HG03025 (cell line): ENCODE measurements around the gene HGFAC.
"Not testable (repeated sequence)": the region's sequence is repeated elsewhere in the genome, so short reads cannot be mapped to it uniquely, and the experiment has no call there.

Source experiments
- ATAC-seq: cut with Tn5 transposase; IDR thresholded peaks from one replicate; pipeline ENCODE4 v1.9.1; 2021; ENCODE audit warnings: mild to moderate bottlenecking, moderate library complexity; ENCODE audit not compliant: unreplicated experiment, low FRiP score

HGFAC gene

DNA sequence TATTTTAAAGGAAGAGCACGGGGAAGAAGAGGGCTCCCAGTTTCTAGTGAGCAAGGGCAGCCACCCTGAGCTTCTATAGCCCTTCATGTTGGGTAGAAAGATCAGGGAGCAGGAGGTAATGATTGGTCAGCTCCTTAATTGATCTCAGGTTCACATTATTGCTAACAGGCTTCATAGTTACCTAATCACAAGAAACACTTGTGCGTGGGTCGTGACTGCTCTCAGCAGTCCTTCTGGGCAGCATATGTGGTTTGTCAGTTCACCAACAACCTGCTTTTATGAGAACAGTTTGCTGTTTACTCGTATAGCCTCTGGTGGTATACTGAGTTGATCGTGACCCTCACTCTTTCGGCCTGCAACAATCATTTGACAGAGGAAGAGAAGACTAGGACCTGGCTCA is 16.6 kb downstream of the HGFAC start:
- ATAC-seq, result no peak

DNA sequence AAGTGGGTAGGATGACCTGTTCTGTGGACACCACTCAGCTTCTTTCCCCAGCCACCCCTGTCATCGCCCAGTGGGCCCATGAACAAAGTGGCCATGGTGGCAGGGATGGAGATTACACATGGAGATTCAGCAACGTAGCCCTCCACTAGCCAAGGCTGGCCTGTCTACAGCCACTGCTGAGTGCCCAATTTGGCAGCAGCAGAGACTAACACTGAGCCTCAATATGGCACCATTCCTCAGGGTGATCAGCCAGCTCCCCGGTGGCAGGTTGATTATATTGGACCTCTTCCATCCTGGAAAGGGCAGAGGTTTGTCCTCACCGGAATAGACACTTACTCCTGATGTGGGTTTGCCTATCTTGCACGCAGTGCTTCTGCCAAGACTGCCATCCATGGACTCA is 17.4 kb downstream of the HGFAC start:
- ATAC-seq, result not testable (repeated sequence)

DNA sequence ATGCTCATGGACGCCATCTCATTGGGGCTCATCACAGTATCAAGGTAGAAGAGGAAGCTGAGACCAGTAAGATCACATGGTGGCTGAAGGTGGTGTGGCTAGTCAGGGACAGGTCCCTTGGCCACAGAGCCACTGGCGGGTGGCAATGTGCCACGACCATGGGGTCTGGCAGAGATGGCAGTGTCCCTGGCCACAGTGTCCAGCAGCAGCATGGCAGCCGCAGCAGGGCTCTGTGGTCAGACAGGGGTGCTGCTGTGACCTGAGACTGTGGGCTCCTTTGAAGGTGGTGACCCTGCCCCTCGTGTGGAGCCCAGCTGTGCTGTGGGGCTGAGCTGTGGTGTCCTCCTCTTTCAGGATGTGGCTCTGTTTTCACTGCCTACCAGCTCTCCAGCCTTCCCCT is 19.2 kb downstream of the HGFAC start:
- no peak for ATAC-seq

DNA sequence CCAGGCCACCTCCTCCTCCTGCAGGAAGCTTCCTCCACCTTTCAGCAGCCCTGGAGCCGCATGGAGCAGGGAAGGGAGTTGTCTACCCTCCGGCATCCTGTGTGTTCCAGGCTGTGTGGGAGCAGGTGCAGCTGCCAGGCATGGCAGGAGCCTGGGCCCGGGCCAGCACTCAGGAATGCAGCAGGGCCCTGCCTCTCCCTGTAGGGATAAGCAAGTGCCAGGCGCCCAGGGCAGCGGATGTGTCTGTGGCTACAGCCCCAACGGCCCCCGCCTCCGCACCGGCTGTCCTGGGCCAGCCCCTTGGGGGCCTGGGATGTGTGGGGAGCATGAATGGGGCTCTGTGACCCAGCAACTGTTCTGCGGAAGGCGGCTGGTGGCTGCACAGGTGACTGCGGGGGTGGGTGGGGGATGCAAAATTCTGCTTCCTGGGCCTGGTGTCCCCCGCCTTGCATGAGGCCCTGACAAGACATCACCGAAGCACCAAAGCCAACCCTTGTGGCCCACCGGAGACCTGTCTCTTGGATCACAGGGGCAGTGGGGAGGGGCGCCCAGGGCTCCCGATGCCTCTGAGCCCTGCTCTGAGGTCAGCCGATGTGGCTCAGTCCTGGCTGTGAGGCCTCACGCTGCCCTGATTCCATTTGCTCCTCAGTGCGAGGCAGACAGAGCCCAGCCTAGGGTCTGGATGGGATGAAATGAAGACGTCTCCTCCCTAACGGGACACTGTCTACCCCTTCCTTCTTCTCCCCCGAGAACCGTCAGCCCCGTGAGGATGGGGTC is 19.9 kb downstream of the HGFAC start:
- ATAC-seq, result no peak

DNA sequence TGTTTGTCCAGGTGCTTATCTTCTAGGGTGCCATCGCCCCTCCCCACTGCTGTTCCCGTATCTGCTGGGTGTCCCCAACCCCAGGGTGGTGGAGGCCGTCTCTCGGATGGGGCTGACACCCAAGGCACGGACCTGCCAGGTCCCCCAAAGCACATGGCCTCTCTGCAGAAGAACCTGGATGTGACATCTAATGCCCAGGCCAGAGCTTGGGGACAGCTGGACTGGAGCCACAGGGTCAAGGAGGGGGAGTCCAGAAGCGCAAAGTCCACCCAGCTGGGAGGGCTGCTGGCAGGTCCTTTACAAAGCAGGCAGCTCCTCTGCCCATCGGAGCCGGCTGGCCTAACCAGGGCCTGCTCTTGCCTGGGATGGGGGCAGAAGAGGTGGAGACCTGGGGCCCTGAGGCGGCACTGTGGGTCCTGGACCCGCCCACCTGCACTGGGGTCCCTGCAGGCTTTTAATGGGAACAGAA is 20.6 kb downstream of the HGFAC start:
- no peak for ATAC-seq

DNA sequence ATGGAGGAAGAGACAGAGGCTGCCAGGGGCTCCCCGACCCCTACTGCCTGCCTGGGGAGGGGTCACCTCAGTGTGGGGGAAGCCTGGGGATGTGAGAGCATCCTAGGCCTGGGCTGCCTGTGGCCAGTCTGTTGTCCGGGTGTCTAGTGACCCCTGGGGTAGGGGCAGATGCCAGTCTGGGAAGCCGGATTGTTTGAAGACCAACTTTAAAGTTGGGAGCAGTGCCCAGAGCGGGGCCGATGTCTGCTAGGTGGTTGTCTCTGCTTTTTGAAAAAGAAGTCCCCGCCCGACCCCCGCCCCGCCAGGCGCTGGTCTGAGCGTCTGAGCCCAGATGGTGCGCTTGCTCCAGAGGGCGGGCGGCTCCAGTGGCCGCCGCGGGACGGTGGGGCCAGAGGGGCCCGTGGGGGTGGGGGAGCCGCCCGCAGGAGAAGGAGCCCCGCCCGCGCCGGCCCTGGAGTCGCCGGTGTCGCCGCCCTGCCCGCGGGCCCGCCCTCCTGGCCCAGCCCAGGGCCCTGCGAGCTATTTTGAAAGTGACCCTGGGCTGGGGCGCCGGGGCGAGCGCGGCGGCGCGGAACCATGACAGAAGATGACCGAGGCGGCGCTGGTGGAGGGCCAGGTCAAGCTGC is 21.1 kb downstream of the HGFAC start, which contains the start of gene DOK7:
TSS of gene DOK7 (plus strand) at position 517 of the 626 bp plus-strand sequence. CDS start at position 587, 70 bp downstream.
- ATAC-seq, result no peak

DNA sequence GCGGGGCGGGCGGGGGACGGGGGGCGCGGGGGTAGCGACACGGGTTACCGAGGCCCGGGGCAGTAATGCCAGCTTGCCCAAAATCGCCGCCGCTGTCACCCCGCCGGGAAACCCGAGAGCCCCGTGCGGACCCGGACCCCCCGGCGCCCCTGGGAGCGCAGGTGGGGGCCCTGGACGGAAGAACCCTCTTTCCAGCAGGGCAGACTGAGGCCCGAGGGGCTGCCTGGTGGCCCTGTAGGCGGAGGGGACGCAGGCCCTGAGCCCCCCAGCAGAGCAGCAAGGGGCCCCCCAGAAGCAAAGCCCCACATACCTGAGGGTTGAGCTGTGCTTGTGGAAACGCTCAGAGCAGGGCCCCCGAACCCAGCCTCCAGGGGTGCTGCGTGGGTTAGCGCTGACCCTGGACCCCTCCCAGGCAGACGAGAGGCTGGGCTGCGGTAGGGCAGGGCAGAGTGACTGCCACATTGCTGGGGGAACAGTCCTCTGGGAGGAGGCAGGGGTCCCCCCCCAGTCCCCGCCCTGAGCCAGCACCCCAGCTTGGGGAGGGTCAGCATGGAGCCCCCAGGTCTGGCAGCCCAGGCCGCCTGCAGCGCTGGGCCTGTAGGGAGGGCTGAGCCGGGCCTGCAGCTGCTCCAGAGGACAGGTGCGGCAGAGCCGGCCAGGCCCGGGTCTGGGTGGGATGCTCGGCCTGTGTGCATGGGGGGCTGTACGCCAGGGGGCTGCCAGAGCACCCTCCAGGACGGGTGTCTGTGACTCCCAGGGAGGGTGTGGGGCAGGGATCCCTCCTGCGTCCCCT is 22.0 kb downstream of the HGFAC start:
- ATAC-seq, result no peak

DNA sequence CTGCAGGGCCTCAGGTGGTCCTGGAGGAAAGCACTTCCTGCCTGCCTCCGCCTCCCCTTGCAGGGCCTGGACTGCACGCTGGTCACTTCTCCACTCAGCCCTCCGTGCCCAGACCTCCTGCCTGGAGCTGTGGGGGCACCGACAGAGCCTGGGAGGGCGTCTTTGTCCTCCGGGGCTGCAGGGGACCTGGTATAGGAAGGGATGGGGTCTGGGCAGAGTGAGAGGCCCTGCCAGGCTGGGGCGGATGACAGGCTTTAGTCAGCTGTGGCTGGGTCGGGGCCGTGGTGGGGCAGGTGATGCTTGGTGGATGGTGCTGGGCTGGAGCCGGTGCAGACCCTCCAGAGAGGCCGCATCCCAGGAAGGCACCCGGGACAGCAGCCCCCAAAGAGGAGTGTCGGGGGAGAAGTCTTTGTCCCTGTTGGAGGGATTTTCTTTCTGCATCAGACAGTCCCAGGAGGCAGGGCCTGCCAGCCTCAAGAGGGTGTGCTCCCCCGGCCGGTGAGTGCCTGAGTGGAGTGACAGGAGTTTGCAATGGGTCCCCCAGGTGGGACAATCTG is 22.7 kb downstream of the HGFAC start:
- no peak for ATAC-seq

DNA sequence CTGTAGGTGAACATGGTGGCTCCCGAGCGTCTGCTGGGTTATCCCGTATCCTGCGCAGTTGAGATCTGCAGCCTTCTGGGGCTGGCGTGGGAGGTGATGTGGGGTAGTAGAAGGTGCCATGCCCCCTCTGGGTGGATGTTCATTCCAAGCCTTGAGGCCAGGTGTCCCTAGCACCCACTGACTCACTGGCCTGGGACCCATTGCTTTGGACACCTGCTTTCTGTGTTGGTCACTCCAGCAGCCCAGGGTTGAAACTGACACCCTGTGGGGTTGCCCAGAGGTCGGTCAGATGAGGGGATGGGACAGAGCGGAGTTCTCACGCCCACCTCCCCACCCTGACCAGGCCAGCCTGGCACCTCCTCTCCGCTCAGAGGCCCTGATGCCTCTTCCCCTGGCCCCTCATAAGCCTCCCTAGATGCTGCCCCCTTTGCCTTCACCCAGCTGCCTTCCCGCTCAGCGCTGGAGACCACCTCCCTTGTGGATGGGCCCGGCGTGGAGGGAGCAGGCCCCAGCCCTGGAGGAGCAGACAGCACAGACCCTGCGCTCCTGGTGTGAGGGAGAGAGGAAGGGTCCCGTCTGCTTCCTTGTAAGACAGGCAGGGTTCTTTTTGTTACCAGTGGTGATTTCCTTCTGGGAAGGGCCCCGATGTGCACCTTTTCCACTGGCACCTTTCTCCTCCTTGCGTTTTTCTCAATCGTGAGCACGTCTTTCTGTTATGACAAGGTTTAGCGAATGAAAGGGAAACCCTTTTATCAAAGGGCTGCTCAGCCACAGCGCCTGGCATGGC is 23.3 kb downstream of the HGFAC start:
- no peak for ATAC-seq

DNA sequence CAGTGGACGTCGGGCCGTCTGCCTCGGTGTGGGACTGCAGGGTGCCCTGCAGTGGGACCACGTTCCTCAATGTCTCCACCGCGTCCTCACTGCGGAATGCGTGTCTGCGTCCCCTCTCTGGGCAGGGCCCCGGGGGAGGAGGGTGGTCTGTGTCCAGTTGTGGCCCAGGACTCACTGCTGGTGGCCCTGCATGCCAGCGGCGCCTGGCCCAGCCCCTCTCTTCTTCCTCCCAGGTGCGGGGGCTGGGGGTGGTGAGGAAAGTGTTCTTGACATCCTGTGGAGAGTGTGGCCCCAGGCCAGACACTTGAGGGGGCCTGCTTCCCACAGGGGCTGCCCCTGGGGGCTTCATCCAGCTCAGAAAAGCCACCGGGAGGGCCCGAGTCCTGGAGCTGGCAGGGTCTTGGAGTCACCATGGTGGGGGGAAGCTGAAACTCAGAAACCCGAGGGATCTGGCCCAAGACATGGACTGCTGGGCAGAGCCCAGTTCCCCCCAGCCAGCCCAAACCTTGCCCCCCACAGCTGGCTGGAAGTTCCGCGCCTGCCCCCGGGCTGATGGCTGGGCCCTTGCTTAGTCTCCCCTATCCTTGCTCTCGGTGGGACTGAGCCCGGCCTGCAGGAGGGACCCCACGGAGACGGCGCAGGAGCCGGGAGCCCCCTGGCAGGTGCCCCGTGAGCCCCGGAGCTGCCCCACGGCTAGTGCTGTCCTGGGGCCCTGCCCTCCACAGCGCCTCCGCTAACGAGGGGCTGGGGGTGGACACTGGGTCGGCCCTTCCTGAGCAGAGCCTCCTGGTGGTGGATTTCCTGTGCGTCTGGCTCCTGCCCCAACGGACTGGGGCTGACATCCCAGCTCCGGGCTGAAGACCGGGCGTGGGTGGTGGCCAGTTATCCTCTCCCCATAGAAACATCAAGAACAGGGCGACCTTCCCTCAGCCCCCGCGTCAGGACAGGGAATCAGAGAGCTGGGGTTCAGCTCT is 24.2 kb downstream of the HGFAC start:
- ATAC-seq, result no peak

DNA sequence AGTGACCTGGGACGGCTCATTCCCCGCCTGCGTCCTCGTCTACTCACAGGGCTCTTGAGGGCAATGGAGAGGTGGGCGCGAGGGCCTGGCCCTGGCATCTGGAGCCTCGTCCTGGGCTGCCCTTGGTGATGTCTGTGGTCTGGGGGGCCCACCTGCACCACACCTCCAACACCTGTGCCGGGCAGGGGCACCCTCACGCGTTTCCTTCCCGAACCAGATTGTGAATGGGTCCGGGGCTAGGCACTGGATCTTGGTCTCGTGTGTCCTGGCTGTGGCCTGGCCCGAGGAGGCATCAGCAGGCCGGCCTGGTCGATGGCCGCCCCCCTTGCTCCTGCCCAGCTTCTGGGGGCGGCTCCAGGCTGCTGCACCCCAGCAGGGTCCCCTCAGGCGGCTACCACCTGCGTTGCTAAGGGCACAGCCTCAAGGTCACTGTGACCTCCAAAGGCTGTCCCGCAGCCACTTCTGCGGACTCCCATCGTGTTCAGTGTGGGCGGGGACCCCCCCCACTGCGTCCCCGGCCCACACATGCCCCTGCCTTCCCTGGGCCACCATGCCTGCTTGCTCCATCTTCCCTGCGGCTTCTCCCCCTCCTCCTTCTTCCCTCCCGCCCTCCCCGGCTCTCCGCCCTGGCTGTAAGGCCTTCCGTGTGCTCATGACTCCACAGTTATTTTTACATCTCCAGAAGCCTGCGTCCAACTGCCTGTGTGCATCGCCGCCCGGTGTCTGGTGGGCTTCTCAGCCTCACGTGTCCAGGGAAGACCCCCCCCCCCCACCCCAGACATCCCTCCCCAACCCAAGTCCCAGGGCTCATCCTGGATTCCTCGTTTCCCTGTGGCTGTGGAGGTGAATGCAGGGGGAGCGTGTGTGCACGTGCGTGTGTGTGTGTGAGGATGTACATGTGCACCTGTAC is 25.2 kb downstream of the HGFAC start:
- no peak for ATAC-seq

DNA sequence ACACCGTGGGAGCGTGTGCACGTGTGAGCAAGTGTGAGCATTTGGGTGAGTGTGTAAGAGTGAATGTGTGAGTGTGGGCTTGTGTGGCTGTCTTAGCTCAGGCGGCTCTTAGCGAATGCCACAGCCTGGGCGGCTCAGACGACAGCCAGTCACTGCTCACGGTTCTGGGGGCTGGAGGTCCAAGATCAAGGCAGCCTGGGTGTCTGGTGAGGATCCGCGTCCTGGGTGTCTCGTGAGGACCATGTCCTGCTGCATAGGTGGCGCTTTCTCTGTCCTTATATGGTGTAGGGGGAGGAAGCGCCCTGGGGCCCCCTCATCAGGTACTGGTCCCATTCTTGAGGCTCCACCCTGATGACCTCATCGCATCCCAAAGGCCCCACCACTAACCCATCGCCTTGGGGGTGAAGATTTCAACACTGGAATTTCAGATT is 25.8 kb downstream of the HGFAC start:
- ATAC-seq, result no peak

DNA sequence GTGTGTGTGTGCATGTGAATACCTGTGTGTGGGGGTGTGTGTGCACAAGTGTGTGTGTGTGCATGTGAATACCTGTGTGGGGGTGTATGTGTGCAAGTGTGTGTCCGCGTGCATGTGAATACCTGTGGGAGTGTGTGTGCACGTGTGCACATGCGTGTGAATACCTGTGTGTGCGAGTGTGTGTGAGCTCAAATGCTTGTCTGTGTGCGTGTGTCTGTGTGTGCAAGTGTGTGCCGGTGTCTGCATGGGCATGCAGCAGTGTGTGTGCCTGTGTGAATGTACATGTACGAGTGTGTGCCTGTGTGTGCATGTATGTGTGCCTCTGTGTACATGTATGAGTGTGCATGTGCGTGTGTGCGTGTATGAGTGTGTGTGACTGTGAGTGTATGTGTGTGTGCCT is 26.4 kb downstream of the HGFAC start:
- ATAC-seq, result no peak

DNA sequence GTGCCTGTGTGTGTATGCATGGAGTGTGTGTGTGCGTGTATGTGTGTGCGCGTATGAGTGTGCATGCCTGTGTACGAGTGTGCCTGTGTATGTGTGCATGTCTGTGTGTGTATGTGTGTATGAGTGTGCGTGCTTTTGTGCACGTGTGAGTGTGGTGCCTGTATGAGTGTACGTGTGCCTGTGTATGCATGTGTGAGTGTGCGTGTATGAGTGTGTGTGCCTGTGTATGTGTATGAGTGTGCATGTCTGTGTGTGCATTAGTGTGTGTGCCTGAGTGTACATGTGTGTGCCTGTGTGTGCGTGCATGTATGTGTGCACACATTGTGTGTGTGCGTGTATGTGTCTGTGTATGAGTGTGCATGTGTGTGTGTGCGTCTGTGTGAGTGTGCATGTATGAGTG is 27.0 kb downstream of the HGFAC start:
- no peak for ATAC-seq

DNA sequence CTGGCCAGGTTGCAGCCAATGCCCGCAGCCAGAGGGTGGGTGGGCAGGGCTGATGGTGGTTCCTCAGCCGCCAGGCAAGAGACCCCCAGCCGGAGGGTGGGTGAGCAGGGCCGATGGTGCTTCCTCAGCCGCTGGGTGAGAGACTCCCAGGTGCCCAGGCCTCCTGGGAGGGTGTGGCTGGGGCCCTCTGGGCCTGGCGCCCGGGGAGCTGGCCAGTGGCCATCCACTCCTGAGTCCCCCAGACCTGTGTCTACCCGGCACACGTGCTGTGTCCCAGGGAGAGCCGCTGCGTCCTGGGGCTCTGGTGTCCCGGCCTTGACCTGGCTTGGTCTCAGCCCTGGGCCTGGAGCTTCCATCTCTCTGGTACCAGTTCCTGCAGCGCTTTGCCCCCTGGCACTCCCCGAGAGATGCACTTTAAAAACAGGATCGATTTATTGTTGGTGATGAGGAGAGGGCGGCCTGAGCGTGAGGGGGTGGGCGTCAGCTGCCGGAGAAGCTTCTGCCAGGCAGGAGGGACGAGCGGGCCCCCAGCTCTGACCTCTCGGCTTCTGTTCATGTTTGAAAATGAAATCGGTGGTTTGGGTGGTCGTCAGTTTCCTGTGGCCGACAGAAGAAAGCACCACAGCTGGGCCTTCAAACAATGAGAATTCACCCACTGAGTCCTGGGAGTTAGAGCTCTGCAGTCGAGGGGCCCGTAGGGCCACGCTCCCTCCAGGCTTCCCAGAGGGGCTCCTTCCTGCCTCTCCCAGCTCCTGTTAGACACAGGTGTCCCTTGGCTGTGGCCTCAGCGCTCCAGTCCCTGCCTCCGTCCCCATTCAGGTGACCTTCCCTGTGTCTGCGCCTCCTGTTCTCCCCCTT is 27.8 kb downstream of the HGFAC start:
- no peak for ATAC-seq

DNA sequence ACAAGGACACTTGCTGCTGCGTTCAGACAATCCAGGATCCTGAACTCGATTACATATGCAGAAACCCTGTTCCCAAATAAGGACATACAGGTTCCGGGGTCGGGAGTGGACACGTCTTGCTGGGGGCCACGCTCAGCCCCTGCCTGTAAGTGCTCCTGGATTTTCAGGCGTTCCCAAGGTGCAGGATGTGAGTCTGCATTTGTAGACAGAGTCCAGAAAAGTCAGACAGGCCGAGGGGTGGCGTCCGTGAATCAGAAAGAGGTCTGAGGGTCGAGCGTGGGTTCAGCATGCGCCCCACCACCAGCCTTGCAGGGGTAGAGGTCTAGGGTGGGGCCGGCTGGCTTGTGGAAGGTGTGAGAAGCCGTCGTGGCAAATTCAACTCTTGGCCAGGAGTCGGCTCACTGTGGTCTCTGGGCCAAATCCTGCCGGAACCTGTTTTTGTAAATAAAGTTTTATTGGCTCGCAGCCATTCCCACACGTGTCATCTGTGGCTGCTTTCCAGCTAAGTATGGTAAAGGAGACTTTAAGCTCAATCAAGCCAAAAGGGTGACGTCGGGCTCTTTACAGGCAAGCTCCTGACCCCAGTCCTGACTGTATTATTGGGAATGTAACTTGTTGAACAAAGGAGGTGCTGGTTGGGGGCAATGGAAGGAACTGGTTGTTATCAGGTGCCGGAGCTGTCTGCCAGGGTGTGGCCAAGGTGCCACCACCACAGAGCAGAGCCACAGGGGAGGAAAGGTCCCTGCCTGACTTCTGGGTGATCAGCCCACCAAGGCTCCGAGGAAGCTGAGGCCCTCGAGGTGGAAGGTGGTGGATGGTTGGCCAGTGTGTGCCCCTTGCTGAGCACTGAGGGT is 28.7 kb downstream of the HGFAC start:
- no peak for ATAC-seq
